RWPE1 (cell line): ENCODE data around the gene MFSD6.

Experiments used
- CTCF ChIA-PET: fragments of 350-600 bp; sonication (Branson Sonifier 250); formaldehyde crosslinking; extraction: SDS; loops from one replicate; lab custom pipeline; 2021; lab: Yijun Ruan, JAX
- POLR2A ChIA-PET: fragments of 400-600 bp; formaldehyde crosslinking; extraction: SDS; loops from one replicate; lab custom pipeline; 2020; ENCODE audit warnings: antibody characterized with exemption; ENCODE audit not compliant: low non-redundant PET; lab: Yijun Ruan, JAX
- DNase-seq: peaks from one replicate; pipeline ENCODE4 v3.0.0; 2012; ENCODE audit warnings: low spot score
- H3K27ac ChIP-seq: fragments of 450-650 bp; 2 replicates; pipeline ENCODE4 v1.5.1; 2017
- CTCF ChIP-seq: fragments of 450-650 bp; conservative IDR thresholded peaks from 2 replicates; pipeline ENCODE4 v1.5.1; 2017; ENCODE audit warnings: low read depth, mild to moderate bottlenecking

Gene MFSD6

GRCh38 chr2:190513877-190514276 lies 105.7 kb downstream of the MFSD6 start:
- ChIA-PET CTCF (interaction anchor here (0.7 kb wide), 2 partner anchors 10 to 118 kb away, joined by 3 to 4 read pairs; no protein-coding TSS in a partner anchor), POLR2A (no interaction called here)
- no peak for TF ChIP-seq CTCF
- no peak for DNase-seq
- no peak overlapping the region for H3K27ac ChIP-seq

GRCh38 chr2:190514676-190515075 lies 106.5 kb downstream of the MFSD6 start:
- ChIA-PET CTCF (interaction anchor here (0.6 to 1.2 kb wide), 3 partner anchors 119 to 334 kb away, joined by 3 to 5 read pairs (median 3); no protein-coding TSS in a partner anchor), POLR2A (no interaction called here)
- no peak overlapping the region for H3K27ac ChIP-seq
- TF ChIP-seq CTCF = no peak
- DNase-seq = no peak

- CTCF ChIA-PET = interaction anchor here (1.2 kb wide), 1 partner anchor 133 kb away, joined by 5 read pairs; no protein-coding TSS in a partner anchor
- POLR2A ChIA-PET = no interaction called here
- no peak for DNase-seq
- no peak for TF ChIP-seq CTCF
- no peak overlapping the region for H3K27ac ChIP-seq
Measured at GRCh38 chr2:190515687-190516086, 107.5 kb downstream of the MFSD6 start.

GRCh38 chr2:190517468-190517867 lies 109.3 kb downstream of the MFSD6 start:
- CTCF ChIA-PET = interaction anchor here (1.1 kb wide), 1 partner anchor 57 kb away, joined by 4 read pairs; no protein-coding TSS in a partner anchor
- POLR2A ChIA-PET = interaction anchor here (0.7 kb wide), 1 partner anchor 176 kb away, joined by 4 read pairs; no protein-coding TSS in a partner anchor
- no peak for DNase-seq
- no peak overlapping the region for H3K27ac ChIP-seq
- TF ChIP-seq CTCF = no peak

- no peak overlapping the region for H3K27ac ChIP-seq
- no peak for TF ChIP-seq CTCF
- DNase-seq = no peak
- POLR2A ChIA-PET = no interaction called here
- CTCF ChIA-PET = interaction anchor here (0.6 kb wide), 1 partner anchor 313 kb away, joined by 3 read pairs; no protein-coding TSS in a partner anchor
Measured at GRCh38 chr2:190519975-190520767, 112.0 kb downstream of the MFSD6 start.

GRCh38 chr2:190524928-190525327 lies 116.8 kb downstream of the MFSD6 start:
- POLR2A ChIA-PET = no interaction called here
- no peak for DNase-seq
- no peak for TF ChIP-seq CTCF
- CTCF ChIA-PET = no interaction called here
- no peak overlapping the region for H3K27ac ChIP-seq
